Kidney (tissue), 14 donors: ENCODE results near the gene PCNT. TPM values are rescaled to one million over a fixed set of nuclear protein-coding genes. Genes with fewer than 3 reads are reported as not detected.
A peak's percentile ranks its signal among the peaks of the same experiment; 100 is the strongest.
"Not testable (repeated sequence)": the region's sequence is repeated elsewhere in the genome, so short reads cannot be mapped to it uniquely, and the experiment has no call there.

Experiments used
- DNase-seq, 5 donors: peaks; one replicate each; pipeline ENCODE4 v3.0.0-alpha.2; 2013 to 2020
- FAIRE-seq: peaks from 2 replicates; lab custom pipeline; 2012; peaks lifted over from hg19 to GRCh38; lab: Jason Lieb, UNC
- H3K27ac ChIP-seq, 2 donors: one replicate each; pipeline ENCODE4 v1.7.0; 2013; ENCODE audit warnings: low read depth in 2 of 2, low read length in 2 of 2, inconsistent platforms in 1 of 2
- H3K27me3 ChIP-seq: one replicate; pipeline ENCODE4 v1.7.1; 2013; ENCODE audit warnings: low read length, inconsistent platforms; ENCODE audit not compliant: control insufficient read depth, insufficient read depth
- H3K36me3 ChIP-seq, 3 donors: one replicate each; pipeline versions ENCODE4 v1.7.0 to v1.7.1; 2013; ENCODE audit warnings: low read length in 3 of 3, control low read depth in 1 of 3, inconsistent platforms in 1 of 3; ENCODE audit not compliant: insufficient read depth in 3 of 3, control insufficient read depth in 2 of 3
- H3K4me1 ChIP-seq, 3 donors: one replicate each; pipeline versions ENCODE4 v1.7.0 to v1.7.1; 2013; ENCODE audit warnings: low read length in 3 of 3, inconsistent platforms in 1 of 3, low read depth in 1 of 3; ENCODE audit not compliant: control insufficient read depth in 2 of 3, insufficient read depth in 2 of 3
- H3K4me3 ChIP-seq, 3 donors: one replicate each; pipeline versions ENCODE4 v1.7.0 to v1.8.1; 2013; ENCODE audit warnings: low read length in 3 of 3, control low read depth in 1 of 3, inconsistent platforms in 1 of 3
- H3K9ac ChIP-seq, 3 donors: one replicate each; pipeline versions ENCODE4 v1.7.0 to v1.7.1; 2013; ENCODE audit warnings: low read length in 3 of 3, control low read depth in 1 of 3, inconsistent platforms in 1 of 3
- H3K9me3 ChIP-seq, 3 donors: one replicate each; pipeline versions ENCODE4 v1.7.0 to v1.7.1; 2013; ENCODE audit warnings: low read length in 3 of 3, control low read depth in 1 of 3, inconsistent platforms in 1 of 3; ENCODE audit not compliant: control insufficient read depth in 2 of 3, insufficient read depth in 1 of 3
- CTCF ChIP-seq: IDR thresholded peaks from 3 replicates; pipeline ENCODE4 v1.5.1; 2012; ENCODE audit warnings: mild to moderate bottlenecking, moderate library complexity, borderline replicate concordance; ENCODE audit not compliant: insufficient read depth; ENCODE audit errors: extremely low read depth
- intact Hi-C: fragments of 100-400 bp; cut with DNase I; formaldehyde crosslinking; loops from one replicate; pipeline ENCODE4 v1.11.1; 2022
- polyA plus RNA-seq: library from polyadenylated mRNA; stranded (reverse); fragments of 350-450 nt; fragmentation: Illumina TruSeq; extraction: RNeasy Lipid Tissue Mini Kit (QIAGEN cat#74804); gene quantifications from one replicate; pipeline ENCODE4 v1.2.3, GENCODE V29; 2014; ENCODE audit warnings: low read depth, low replicate concordance; ENCODE audit not compliant: insufficient read depth
- total RNA-seq: library from RNA; stranded (reverse); fragmentation: NEBNext Ultra II Directional; extraction: Animal tissue kit (Norgen Biotek cat#: 25700); gene quantifications from one replicate; pipeline ENCODE4 v1.2.1, GENCODE V29; 2021
- donor health status: control.
- donor health status: control.
- donor health status: control.
- donor health status: control.
- donor health status: control.
- donor health status: DM: yes; HTN: yes; CAD: no.
- donor health status: Normal renal cell carcinoma (clear cell type).

The PCNT gene
- total and polyA plus RNA-seq, 2 donors from 2014 or later = 4.2 to 26.1 TPM

- Histone ChIP-seq H3K27me3 (no peaks in the 10 kb centered on the region), H3K9ac (no peak overlapping the region), H3K4me3 (no peak overlapping the region), H3K9me3 (no peaks in the 10 kb centered on the region), H3K4me1 (peaks cover 0 to 28% (median 9%) of the 10 kb centered on the region in 3 donors), H3K27ac (no peak overlapping the region), H3K36me3 (peaks cover 0 to 2% (median 0%) of the 10 kb centered on the region in 3 donors)
- DNase-seq = no peak
- intact Hi-C loops = no loop called here
- TF ChIP-seq CTCF = no peak
- FAIRE-seq = no peak
These were observed 124.2 kb downstream of the PCNT start for GRCh38 chr21:46448108-46448507.

- H3K27me3 ChIP-seq, H3K27ac ChIP-seq, intact Hi-C loops, FAIRE-seq, H3K4me3 ChIP-seq, H3K9ac ChIP-seq, H3K9me3 ChIP-seq, H3K36me3 ChIP-seq, DNase-seq: not testable (repeated sequence)
- H3K4me1 ChIP-seq = peaks cover 0 to 33% (median 9%) of the 10 kb centered on the region in 3 donors
These were observed 124.9 kb downstream of the PCNT start for GRCh38 chr21:46448855-46449254.

GRCh38 chr21:46452710-46453109 is 128.8 kb downstream of the PCNT start:
- intact Hi-C loops = no loop called here
- FAIRE-seq (no peak), DNase-seq (peak in 1 of 5 donors; percentile 39)
- Histone ChIP-seq H3K9ac (no peak overlapping the region), H3K4me1 (peaks cover 0 to 34% (median 18%) of the 10 kb centered on the region in 3 donors), H3K36me3 (peaks cover 0 to 4% (median 0%) of the 10 kb centered on the region in 3 donors), H3K4me3 (no peak overlapping the region), H3K27ac (no peak overlapping the region), H3K27me3 (no peaks in the 10 kb centered on the region), H3K9me3 (no peaks in the 10 kb centered on the region)
- no peak for TF ChIP-seq CTCF

- no peak overlapping the region for H3K27ac ChIP-seq
- no peak for DNase-seq
- no peak for FAIRE-seq
- intact Hi-C loops = no loop called here
- peaks cover 0 to 4% (median 0%) of the 10 kb centered on the region in 3 donors for H3K36me3 ChIP-seq
- no peaks in the 10 kb centered on the region for H3K9me3 ChIP-seq
- no peak for TF ChIP-seq CTCF
- peaks cover 0 to 31% (median 21%) of the 10 kb centered on the region in 3 donors for H3K4me1 ChIP-seq
- H3K4me3 ChIP-seq = no peak overlapping the region
- no peak overlapping the region for H3K9ac ChIP-seq
- H3K27me3 ChIP-seq = no peaks in the 10 kb centered on the region
These were observed 130.2 kb downstream of the PCNT start for GRCh38 chr21:46454142-46454541.
